Measurements from ENCODE around the gene DIAPH2. TPM values are rescaled to one million over a fixed set of nuclear protein-coding genes. Genes with fewer than 3 reads are reported as not detected.

Gene DIAPH2
- total RNA-seq, 2 donors from 2014 or later: 21.5 to 51.8 TPM

DNA sequence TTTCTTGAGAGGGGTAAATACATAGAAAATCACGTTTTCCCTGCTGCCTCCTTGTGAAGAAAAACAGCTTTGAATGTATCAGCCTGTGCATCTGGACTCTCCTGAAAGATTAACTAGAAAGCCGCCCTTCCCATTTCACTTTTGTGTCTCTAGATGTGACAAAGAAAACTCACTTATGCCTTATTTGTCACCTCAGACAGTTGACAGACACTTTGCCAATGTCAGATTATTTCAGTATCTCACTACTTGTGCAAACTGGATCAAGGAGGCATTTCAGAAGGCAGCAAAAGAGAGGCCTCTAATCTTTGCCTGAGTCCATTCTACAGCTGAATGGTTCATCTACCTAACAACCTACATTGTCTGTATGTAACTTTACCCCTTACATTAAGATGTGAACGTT, 954.0 kb downstream of the DIAPH2 start:
- peak overlapping the region; percentile 6 for H3K27ac ChIP-seq (ENCODE audit: low read depth, low read length)
- no peaks in the 10 kb centered on the region for H3K36me3 ChIP-seq (ENCODE audit: control insufficient read depth, insufficient read depth, low read length)
- no peaks in the 10 kb centered on the region for H3K36me3 Mint-ChIP-seq (ENCODE audit: low read depth)
- H3K4me3 ChIP-seq (ENCODE audit: low read length): no peak overlapping the region
- WGBS, 2 experiments (ENCODE audit: insufficient coverage in 1 of 2, insufficient read length in 1 of 2): 62 to 80% methylated on average over 2 of the region's 3 CpGs
- no peaks in the 10 kb centered on the region for H3K4me1 ChIP-seq (ENCODE audit: control insufficient read depth, insufficient read depth, low read length)
- peaks cover 37% of the 10 kb centered on the region for H3K4me1 Mint-ChIP-seq
- no peak overlapping the region for H3K4me3 Mint-ChIP-seq
- H3K27me3 Mint-ChIP-seq (ENCODE audit: insufficient read depth): no peaks in the 10 kb centered on the region
- no peaks in the 10 kb centered on the region for H3K27me3 ChIP-seq (ENCODE audit: control insufficient read depth, insufficient read depth, low read length, poor library complexity, severe bottlenecking)
- no peak overlapping the region for H3K27ac Mint-ChIP-seq
- DNase-seq: no peak
- H3K9me3 ChIP-seq (ENCODE audit: control insufficient read depth, low read length): no peaks in the 10 kb centered on the region
- H3K9me3 Mint-ChIP-seq: peaks cover 4% of the 10 kb centered on the region
- no peak overlapping the region for H3K9ac ChIP-seq (ENCODE audit: extremely low read depth, low read length, poor library complexity, severe bottlenecking)
- TF ChIP-seq, protein P1, sequence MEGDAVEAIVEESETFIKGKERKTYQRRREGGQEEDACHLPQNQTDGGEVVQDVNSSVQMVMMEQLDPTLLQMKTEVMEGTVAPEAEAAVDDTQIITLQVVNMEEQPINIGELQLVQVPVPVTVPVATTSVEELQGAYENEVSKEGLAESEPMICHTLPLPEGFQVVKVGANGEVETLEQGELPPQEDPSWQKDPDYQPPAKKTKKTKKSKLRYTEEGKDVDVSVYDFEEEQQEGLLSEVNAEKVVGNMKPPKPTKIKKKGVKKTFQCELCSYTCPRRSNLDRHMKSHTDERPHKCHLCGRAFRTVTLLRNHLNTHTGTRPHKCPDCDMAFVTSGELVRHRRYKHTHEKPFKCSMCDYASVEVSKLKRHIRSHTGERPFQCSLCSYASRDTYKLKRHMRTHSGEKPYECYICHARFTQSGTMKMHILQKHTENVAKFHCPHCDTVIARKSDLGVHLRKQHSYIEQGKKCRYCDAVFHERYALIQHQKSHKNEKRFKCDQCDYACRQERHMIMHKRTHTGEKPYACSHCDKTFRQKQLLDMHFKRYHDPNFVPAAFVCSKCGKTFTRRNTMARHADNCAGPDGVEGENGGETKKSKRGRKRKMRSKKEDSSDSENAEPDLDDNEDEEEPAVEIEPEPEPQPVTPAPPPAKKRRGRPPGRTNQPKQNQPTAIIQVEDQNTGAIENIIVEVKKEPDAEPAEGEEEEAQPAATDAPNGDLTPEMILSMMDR (conservative IDR thresholded peaks at IDR 0.05): no peak

DNA sequence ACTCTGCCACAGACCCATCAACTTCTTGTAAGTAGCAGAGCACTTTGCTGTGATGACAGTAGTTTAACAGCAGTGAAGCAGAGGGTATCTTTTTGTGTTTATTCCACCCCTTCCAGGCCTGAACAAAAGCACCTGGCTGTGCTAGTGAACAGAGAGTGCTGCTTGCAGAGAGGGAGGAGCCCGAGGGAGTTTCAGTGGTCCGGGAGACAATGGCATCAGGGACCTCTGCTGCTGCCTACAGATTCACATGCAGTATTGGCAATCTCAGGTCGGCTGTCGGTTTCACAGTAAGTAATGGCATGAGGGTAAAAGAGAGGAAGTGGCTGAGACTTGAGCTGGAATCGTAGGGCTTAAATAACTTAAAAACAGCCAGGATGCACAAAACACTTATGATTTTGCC, 954.9 kb downstream of the DIAPH2 start:
- Histone ChIP-seq H3K9me3 (ENCODE audit: control insufficient read depth, low read length) (no peaks in the 10 kb centered on the region), H3K4me3 (ENCODE audit: low read length) (no peak overlapping the region), H3K27ac (ENCODE audit: low read depth, low read length) (peak overlapping the region; percentile 44), H3K4me1 (ENCODE audit: control insufficient read depth, insufficient read depth, low read length) (no peaks in the 10 kb centered on the region), H3K36me3 (ENCODE audit: control insufficient read depth, insufficient read depth, low read length) (no peaks in the 10 kb centered on the region), H3K9ac (ENCODE audit: extremely low read depth, low read length, poor library complexity, severe bottlenecking) (no peak overlapping the region), H3K27me3 (ENCODE audit: control insufficient read depth, insufficient read depth, low read length, poor library complexity, severe bottlenecking) (no peaks in the 10 kb centered on the region)
- H3K27me3 Mint-ChIP-seq (ENCODE audit: insufficient read depth): no peaks in the 10 kb centered on the region
- H3K4me1 Mint-ChIP-seq: peaks cover 37% of the 10 kb centered on the region
- DNase-seq: peak; percentile 88
- TF ChIP-seq, protein P1 (conservative IDR thresholded peaks at IDR 0.05): peak; percentile 48
- H3K9me3 Mint-ChIP-seq: peaks cover 4% of the 10 kb centered on the region
- WGBS, 2 experiments (ENCODE audit: insufficient coverage in 1 of 2, insufficient read length in 1 of 2): 18 to 43% methylated on average over 1 to 5 of the region's 5 CpGs
- H3K4me3 Mint-ChIP-seq: no peak overlapping the region
- no peaks in the 10 kb centered on the region for H3K36me3 Mint-ChIP-seq (ENCODE audit: low read depth)
- H3K27ac Mint-ChIP-seq: peak overlapping the region; percentile 15

Other genes with a start within 250 kb of the DIAPH2 start
- 1 to 10 TPM in 1 of 2 donors, under 1 TPM in 1; 0.22 to 1.8 TPM for gene RPA4, start 199.1 kb downstream of the DIAPH2 start, total RNA-seq